ENCODE data around the gene IFT52. TPM values are rescaled to one million over a fixed set of nuclear protein-coding genes. Genes with fewer than 3 reads are reported as not detected.
"Not testable (repeated sequence)": the region's sequence is repeated elsewhere in the genome, so short reads cannot be mapped to it uniquely, and the experiment has no call there.

IFT52 gene
- total RNA-seq, 2 experiments from 2014 or later, result 22.7 to 24.7 TPM

DNA sequence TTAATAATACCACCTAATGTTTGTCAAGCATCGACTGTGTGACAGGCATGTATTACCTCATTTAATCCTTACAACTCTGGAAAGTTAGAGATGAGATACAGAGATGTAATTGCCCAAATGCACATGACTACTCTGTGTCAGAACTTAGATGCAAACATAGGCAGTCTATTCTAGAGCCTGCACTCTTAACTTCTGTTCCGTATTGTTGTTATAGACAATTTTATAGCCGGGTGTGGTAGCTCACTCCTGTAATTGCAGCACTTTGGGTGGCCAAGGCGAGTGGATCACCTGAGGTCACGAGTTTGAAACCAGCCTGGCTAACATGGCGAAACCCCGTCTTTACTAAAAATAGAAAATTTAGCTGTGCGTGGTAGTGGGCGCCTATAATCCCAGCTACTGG is 15.0 kb downstream of the IFT52 start:
- Histone ChIP-seq H3K4me2 (ENCODE audit: low read length) (no peak overlapping the region), H3K36me3 (ENCODE audit: insufficient read depth, low read length) (peaks cover 28% of the 10 kb centered on the region), H3K9me2 (ENCODE audit: insufficient read depth, low read length) (no peaks in the 10 kb centered on the region), H3K9me3 (ENCODE audit: low read length) (no peaks in the 10 kb centered on the region), H3K27ac (ENCODE audit: low read depth, low read length, poor library complexity, severe bottlenecking) (no peak overlapping the region), H3K4me1 (ENCODE audit: insufficient read depth, low read length, poor library complexity, severe bottlenecking) (no peaks in the 10 kb centered on the region), H2AFZ (ENCODE audit: low read length) (no peak overlapping the region), H3K4me3 (ENCODE audit: low read depth, low read length, poor library complexity, severe bottlenecking) (no peak overlapping the region), H3K79me2 (ENCODE audit: insufficient read depth, low read depth, low read length) (no peaks in the 10 kb centered on the region), H4K20me1 (ENCODE audit: insufficient read depth, low read length) (no peaks in the 10 kb centered on the region)
- POLR2A ChIA-PET, result no interaction called here
- CTCF ChIA-PET (ENCODE audit: unreplicated experiment), result no interaction called here
- DNase-seq (ENCODE audit: low spot score), result no peak
- TF ChIP-seq EZH2phosphoT487 (IDR thresholded peaks at IDR 0.05; ENCODE audit: borderline replicate concordance, low read depth, low read length), result no peak
- TF ChIP-seq, protein P1, sequence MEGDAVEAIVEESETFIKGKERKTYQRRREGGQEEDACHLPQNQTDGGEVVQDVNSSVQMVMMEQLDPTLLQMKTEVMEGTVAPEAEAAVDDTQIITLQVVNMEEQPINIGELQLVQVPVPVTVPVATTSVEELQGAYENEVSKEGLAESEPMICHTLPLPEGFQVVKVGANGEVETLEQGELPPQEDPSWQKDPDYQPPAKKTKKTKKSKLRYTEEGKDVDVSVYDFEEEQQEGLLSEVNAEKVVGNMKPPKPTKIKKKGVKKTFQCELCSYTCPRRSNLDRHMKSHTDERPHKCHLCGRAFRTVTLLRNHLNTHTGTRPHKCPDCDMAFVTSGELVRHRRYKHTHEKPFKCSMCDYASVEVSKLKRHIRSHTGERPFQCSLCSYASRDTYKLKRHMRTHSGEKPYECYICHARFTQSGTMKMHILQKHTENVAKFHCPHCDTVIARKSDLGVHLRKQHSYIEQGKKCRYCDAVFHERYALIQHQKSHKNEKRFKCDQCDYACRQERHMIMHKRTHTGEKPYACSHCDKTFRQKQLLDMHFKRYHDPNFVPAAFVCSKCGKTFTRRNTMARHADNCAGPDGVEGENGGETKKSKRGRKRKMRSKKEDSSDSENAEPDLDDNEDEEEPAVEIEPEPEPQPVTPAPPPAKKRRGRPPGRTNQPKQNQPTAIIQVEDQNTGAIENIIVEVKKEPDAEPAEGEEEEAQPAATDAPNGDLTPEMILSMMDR (conservative IDR thresholded peaks at IDR 0.05; ENCODE audit: low read length), result no peak
- no TSS peak for BruUV-seq (replicated peaks)
- intact Hi-C loops (cut with micrococcal nuclease; ENCODE audit: unreplicated experiment), result no loop called here

DNA sequence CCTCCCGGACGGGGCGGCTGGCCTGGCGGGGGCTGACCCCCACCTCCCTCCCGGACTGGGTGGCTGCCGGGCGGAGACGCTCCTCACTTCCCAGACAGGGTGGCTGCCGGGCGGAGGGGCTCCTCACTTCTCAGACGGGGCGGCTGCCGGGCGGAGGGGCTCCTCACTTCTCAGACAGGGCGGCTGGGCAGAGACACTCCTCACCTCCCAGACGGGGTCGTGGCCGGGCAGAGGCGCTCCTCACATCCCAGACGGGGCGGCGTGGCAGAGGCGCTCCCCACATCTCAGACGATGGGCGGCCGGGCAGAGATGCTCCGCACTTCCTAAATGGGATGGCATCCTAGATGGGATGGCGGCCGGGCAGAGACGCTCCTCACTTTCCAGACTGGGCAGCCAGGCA is 16.5 kb downstream of the IFT52 start:
- CTCF ChIA-PET (ENCODE audit: unreplicated experiment); H3K79me2 ChIP-seq (ENCODE audit: insufficient read depth, low read depth, low read length); H2AFZ ChIP-seq (ENCODE audit: low read length); H3K4me2 ChIP-seq (ENCODE audit: low read length); H4K20me1 ChIP-seq (ENCODE audit: insufficient read depth, low read length); intact Hi-C loops (cut with micrococcal nuclease; ENCODE audit: unreplicated experiment); H3K9me2 ChIP-seq (ENCODE audit: insufficient read depth, low read length); H3K9me3 ChIP-seq (ENCODE audit: low read length); H3K4me1 ChIP-seq (ENCODE audit: insufficient read depth, low read length, poor library complexity, severe bottlenecking); H3K27ac ChIP-seq (ENCODE audit: low read depth, low read length, poor library complexity, severe bottlenecking); DNase-seq (ENCODE audit: low spot score); BruUV-seq (replicated peaks); H3K4me3 ChIP-seq (ENCODE audit: low read depth, low read length, poor library complexity, severe bottlenecking); POLR2A ChIA-PET: not testable (repeated sequence)
- peaks cover 37% of the 10 kb centered on the region for H3K36me3 ChIP-seq (ENCODE audit: insufficient read depth, low read length)

DNA sequence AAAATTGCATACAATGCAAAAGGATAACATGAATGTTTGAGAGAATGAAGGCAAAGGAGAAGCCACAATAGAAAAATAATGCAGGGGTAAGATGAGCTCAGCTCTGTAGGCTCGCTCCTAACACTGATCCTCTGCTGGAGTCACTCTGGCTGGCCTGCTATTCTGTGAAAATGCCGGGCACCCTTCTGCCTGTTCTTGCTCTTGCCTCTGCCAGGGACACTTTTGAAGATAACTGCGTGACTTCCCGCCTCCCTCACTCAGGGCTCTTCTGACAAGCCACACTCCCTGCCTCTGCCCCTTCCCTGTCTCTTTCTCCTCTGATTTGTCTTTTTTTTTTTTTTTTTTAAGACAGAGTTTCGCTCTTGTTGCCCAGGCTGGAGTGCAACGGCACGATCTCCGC is 40.9 kb downstream of the IFT52 start:
- TF ChIP-seq, protein P1 (conservative IDR thresholded peaks at IDR 0.05; ENCODE audit: low read length), result no peak
- no peak for TF ChIP-seq EZH2phosphoT487 (IDR thresholded peaks at IDR 0.05; ENCODE audit: borderline replicate concordance, low read depth, low read length)
- Histone ChIP-seq H3K9me3 (ENCODE audit: low read length) (no peaks in the 10 kb centered on the region), H3K79me2 (ENCODE audit: insufficient read depth, low read depth, low read length) (no peaks in the 10 kb centered on the region), H3K27ac (ENCODE audit: low read depth, low read length, poor library complexity, severe bottlenecking) (no peak overlapping the region), H3K4me1 (ENCODE audit: insufficient read depth, low read length, poor library complexity, severe bottlenecking) (no peaks in the 10 kb centered on the region), H4K20me1 (ENCODE audit: insufficient read depth, low read length) (no peaks in the 10 kb centered on the region), H3K36me3 (ENCODE audit: insufficient read depth, low read length) (peaks cover 16% of the 10 kb centered on the region), H2AFZ (ENCODE audit: low read length) (no peak overlapping the region), H3K4me2 (ENCODE audit: low read length) (no peak overlapping the region), H3K4me3 (ENCODE audit: low read depth, low read length, poor library complexity, severe bottlenecking) (no peak overlapping the region), H3K9me2 (ENCODE audit: insufficient read depth, low read length) (no peaks in the 10 kb centered on the region)
- ChIA-PET CTCF (ENCODE audit: unreplicated experiment) (no interaction called here), POLR2A (no interaction called here)
- no peak for DNase-seq (ENCODE audit: low spot score)
- intact Hi-C loops (cut with micrococcal nuclease; ENCODE audit: unreplicated experiment), result no loop called here
- no TSS peak for BruUV-seq (replicated peaks)

Measured in OCI-LY7 (cell line).